GM19452 (cell line): Measurements from ENCODE around the gene VPS37D.
A peak's percentile ranks its signal among the peaks of the same experiment; 100 is the strongest.
"Not testable (repeated sequence)": the region's sequence is repeated elsewhere in the genome, so short reads cannot be mapped to it uniquely, and the experiment has no call there.

Experiments
- ATAC-seq: cut with Tn5 transposase; IDR thresholded peaks from one replicate; pipeline ENCODE4 v1.9.1; 2021; ENCODE audit not compliant: unreplicated experiment

VPS37D gene

DNA sequence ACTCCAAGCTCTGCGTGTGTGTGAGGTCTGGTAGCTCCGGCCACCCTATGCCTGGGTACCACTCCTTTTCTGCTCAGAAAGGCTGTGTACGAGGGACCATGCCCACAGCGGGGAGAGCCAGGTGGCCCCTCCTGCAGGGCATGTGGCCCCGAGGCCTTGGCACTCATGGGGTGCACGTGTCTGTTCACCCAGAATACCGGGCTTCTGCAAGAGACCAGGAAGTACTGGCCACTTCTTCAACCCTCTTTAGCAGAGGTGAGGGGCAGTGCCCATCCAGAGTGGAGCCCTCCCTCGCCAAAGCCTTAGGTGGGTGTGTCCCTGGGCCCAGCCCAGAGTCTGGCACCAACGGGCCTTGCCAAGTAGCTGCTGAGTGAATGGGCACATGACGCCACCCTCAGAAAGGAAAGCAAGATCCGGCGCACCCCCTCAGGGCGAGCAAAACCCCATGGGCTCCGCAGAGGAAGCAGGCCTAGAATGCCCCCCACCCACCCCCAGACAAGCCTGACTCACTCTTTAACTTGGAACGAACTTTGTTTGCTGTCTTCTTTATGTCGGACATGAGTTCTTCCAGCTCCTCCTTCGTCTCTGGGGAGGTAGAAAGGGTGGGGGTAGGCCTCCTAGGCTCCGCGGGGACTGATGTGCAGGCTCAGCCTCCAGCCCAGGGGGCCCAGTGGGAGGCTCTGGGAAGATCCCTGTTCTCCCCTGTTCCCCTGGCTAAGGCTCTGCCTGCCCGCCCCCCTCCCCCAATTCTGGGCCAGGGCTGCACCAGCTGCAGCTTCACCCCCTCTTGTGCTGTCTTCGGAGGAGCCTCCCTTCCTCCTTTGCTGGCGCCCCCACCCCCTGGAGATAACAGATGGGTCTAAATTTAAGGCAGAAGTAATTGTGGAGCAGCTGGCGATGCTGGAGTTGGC is 37.3 kb downstream of the VPS37D start:
- no peak for ATAC-seq

- no peak for ATAC-seq
Measured at GRCh38 chr7:73705551-73705920, 37.9 kb downstream of the VPS37D start.

- ATAC-seq = no peak
Measured at GRCh38 chr7:73706126-73707044, 38.8 kb downstream of the VPS37D start.

- no peak for ATAC-seq
Measured at GRCh38 chr7:73707045-73707631, 39.5 kb downstream of the VPS37D start.

DNA sequence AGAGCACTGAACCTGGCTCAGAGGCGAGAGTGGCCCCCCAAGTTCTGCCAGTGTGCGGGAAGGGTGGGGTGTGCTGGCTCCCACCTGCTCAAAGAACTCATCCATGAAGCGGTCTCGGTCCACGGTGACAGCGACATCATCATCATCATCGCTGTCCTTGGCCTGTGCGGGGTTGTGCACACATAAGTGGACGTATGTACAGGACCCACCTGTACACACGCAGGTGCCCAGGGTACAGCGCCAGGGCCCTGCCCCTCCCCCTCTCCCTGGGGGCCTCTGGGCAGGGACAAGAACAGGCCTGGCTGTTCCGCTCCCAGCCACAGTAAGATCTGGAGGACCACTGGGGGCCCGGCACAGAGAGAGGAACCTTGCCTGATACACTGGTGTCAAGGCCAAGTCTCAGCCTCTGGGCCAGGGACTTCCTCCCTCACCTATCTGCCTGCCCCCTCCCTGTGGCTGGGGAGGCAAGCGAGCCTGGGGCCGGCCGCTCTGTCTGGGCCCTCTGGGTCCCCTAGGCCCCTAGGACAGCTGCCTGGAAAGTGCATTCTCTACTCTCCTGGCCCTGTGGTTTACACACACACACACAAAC is 41.4 kb downstream of the VPS37D start:
- ATAC-seq = no peak

GRCh38 chr7:73712773-73713172 is 45.1 kb downstream of the VPS37D start:
- no peak for ATAC-seq

DNA sequence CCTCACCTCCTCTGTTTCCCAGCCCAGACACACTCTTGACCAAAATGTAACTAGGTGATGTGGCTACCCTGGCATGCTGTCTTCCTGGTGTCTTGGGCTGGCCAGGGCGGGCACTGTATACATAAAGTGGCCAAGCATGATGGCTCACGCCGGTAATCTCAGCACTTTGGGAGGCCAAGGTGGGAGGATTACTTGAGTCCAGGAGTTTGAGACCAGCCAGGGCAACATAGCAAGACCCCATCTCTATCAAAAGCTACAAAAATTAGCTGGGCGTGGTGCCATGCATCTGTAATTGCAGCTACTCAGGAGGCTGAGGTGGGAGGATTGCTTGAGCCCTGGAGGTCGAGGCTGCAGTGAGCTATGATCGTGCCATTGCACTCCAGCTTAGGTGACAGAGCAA is 45.7 kb downstream of the VPS37D start:
- not testable (repeated sequence) for ATAC-seq

DNA sequence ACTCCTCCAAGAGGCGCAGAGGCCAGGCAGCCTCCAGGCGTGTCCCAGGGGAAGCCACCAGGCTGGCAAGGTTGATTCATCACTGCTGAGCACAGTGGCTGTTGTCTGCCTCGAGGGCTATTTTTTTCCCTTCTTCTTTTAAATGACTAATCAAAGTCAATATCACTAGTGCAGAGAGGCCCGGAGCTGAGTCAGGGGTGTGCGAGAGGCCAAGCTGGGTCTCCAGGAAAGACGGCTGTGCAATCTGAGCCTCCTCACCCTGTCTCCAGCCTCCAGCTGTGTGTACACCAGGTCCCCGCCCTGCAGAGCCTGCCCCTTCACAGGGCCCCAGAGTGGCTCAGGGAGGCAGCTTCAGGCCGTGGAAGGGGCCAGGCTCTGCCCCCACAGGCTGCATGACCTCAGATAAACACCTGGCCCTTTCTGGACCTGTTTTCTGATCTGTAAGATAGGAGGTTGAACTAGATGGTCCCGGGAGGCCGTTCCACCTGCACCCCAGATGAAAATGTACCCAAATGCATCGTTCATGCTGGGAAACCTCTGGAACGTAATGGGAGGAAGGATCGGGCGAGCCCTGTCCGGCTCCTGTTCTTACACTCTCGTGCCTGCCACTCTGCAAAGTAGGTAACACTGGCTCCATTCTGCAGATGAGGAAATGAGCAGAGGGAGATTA is 48.2 kb downstream of the VPS37D start:
- no peak for ATAC-seq

GRCh38 chr7:73716318-73716890 is 48.8 kb downstream of the VPS37D start:
- no peak for ATAC-seq

- no peak for ATAC-seq
Measured at GRCh38 chr7:73717025-73717807, 49.6 kb downstream of the VPS37D start.

DNA sequence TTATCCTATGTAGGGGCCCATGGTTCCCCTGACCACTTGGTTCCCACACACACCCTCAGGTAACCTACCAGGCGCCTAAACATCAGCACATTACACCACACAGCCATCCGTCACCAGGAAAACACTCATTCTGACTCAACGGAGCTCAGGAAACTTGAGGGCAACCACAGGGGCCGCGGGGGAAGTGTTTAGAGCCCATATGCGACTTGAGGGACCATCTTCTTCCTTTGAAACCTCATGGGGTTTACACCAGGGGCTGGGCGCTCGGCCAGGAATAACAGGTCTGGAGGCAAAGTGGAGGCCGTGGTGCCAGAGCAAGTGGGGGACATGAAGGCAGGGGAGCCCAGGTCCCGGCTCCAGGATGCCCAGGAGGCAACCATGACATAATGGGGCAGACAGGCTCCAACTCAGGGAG is 50.4 kb downstream of the VPS37D start:
- ATAC-seq = no peak

- no peak for ATAC-seq
Measured at GRCh38 chr7:73718438-73718881, 50.8 kb downstream of the VPS37D start.

GRCh38 chr7:73718905-73719805 is 51.5 kb downstream of the VPS37D start, which contains the start of gene STX1A:
Gene STX1A, minus strand, starts transcription at chr7:73719669. Its CDS starts 38 bp downstream, at chr7:73719631.
- ATAC-seq = peak; percentile 77

DNA sequence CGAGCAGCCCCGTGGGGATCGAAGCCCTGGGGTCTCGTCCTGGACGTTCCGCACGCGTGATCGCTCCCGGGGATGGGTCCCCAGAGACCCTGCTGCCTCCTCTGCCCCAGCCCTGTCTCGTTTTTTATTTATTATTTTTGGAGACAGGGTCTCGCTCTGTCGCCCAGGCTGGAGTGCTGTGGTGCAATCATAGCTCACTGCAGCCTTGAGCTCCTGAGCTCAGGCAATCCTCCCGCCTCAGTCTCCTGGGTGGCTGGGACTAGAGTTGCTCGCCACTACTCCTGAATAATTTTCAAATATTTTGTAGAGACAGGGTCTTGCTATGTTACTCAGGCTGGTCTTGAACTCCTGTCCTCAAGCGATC is 52.2 kb downstream of the VPS37D start:
- ATAC-seq = no peak

- ATAC-seq = not testable (repeated sequence)
Measured at GRCh38 chr7:73720443-73720842, 52.8 kb downstream of the VPS37D start.

GRCh38 chr7:73721377-73721817 is 53.8 kb downstream of the VPS37D start:
- ATAC-seq = no peak
